SU-DHL-6 (cell line): Measurements from ENCODE around the gene ZNF529.

Source experiments
- CTCF ChIP-seq: fragments of 200-600 bp; sonication (generic); IDR thresholded peaks from one replicate; pipeline ENCODE4 v1.5.1; 2017; ENCODE audit warnings: antibody characterized with exemption, mild to moderate bottlenecking, low read length, moderate library complexity; ENCODE audit not compliant: insufficient read depth, poor library complexity, severe bottlenecking
- EZH2phosphoT487 ChIP-seq: fragments of 200-600 bp; sonication (generic), shearing (Covaris generic); conservative IDR thresholded peaks from 2 replicates; pipeline ENCODE4 v1.6.1; 2018; ENCODE audit warnings: mild to moderate bottlenecking, antibody characterized with exemption, low read length, moderate library complexity, mixed read lengths

- no peak for TF ChIP-seq CTCF
- no peak for TF ChIP-seq EZH2phosphoT487
These were observed at the start of gene ZNF529 for GRCh38 chr19:36573020-36573894.
